ENCODE data around the gene CILP2. TPM values are rescaled to one million over a fixed set of nuclear protein-coding genes. Genes with fewer than 3 reads are reported as not detected.

The CILP2 gene
- total and polyA plus RNA-seq, 2 of the 4 experiments (the other 2 are of a cell fraction), result 0.18 to 0.87 TPM

GRCh38 chr19:19520989-19521388, 17.1 kb upstream of the CILP2 start:
- CTCF ChIA-PET, result no interaction called here
- H3K36me3 ChIP-seq (ENCODE audit: control insufficient read depth, insufficient read depth, low read length), result peaks cover 18% of the 10 kb centered on the region
- no peak for ATAC-seq (ENCODE audit: low read depth)
- H3K4me1 ChIP-seq (ENCODE audit: control insufficient read depth, insufficient read depth, low read length), result peaks cover 2% of the 10 kb centered on the region; the same call in 1 of the 2 replicates
- no peak overlapping the region for H2AK9ac ChIP-seq (replicated peaks; ENCODE audit: low read depth, low read length, poor library complexity)
- no peaks in the 10 kb centered on the region for H3K27me3 ChIP-seq (ENCODE audit: control insufficient read depth, insufficient read depth, low read length)
- no TSS peak for BruUV-seq (replicated peaks)
- intact Hi-C loops (cut with micrococcal nuclease) (no loop called here), in situ Hi-C loops (cut with MboI; ENCODE audit: low sequenced_read_pairs) (no loop called here), dilution Hi-C loops (cut with HindIII; ENCODE audit: low sequenced_read_pairs, unreplicated experiment) (no loop called here)
- POLR2A ChIA-PET (ENCODE audit: unreplicated experiment), result no interaction called here
- no peak overlapping the region for H3K4ac ChIP-seq (ENCODE audit: low read depth, low read length)
- no peak overlapping the region for H3K18ac ChIP-seq (ENCODE audit: low read depth, low read length)
- no peak overlapping the region for H3K4me2 ChIP-seq (ENCODE audit: low read depth, low read length)
- H4K20me1 ChIP-seq (ENCODE audit: insufficient read depth, low read length), result peaks cover 31% of the 10 kb centered on the region
- H3K9ac ChIP-seq (ENCODE audit: low read depth, low read length), result no peak overlapping the region
- H2AFZ ChIP-seq (replicated peaks; ENCODE audit: low read length, poor library complexity), result no peak overlapping the region
- no peak overlapping the region for H2BK120ac ChIP-seq (ENCODE audit: low read depth, low read length)
- H4K5ac ChIP-seq (ENCODE audit: low read depth, low read length), result no peak overlapping the region
- no peak overlapping the region for H2BK15ac ChIP-seq (ENCODE audit: low read depth, low read length)
- no peak for DNase-seq
- no peak overlapping the region for H4K91ac ChIP-seq (ENCODE audit: insufficient read depth, low read depth, low read length)
- no peak overlapping the region for H3K56ac ChIP-seq (ENCODE audit: extremely low read depth, insufficient read depth, low read length)
- H3K23ac ChIP-seq (ENCODE audit: low read depth, low read length), result no peak overlapping the region
- no peak overlapping the region for H3K4me3 ChIP-seq (ENCODE audit: insufficient read depth, low read depth, low read length)
- no peak overlapping the region for H2BK5ac ChIP-seq (ENCODE audit: low read depth, low read length, poor library complexity, severe bottlenecking)
- no peak for TF ChIP-seq MAFK (IDR thresholded peaks at IDR 0.05; ENCODE audit: low read depth, low read length)
- no peak for TF ChIP-seq FOS (IDR thresholded peaks at IDR 0.05; ENCODE audit: low read depth, low read length)
- TF ChIP-seq CTCF (conservative IDR thresholded peaks at IDR 0.05; ENCODE audit: low read depth, low read length), result no peak
- TF ChIP-seq CEBPB (IDR thresholded peaks at IDR 0.05; ENCODE audit: low read depth, low read length), result no peak
- no peak for TF ChIP-seq RFX5 (IDR thresholded peaks at IDR 0.05; ENCODE audit: low read depth, low read length)
- no peak for TF ChIP-seq ELK1 (IDR thresholded peaks at IDR 0.05; ENCODE audit: borderline replicate concordance, low read depth, low read length)
- TF ChIP-seq RCOR1 (IDR thresholded peaks at IDR 0.05; ENCODE audit: insufficient replicate concordance, low read length), result no peak
- TF ChIP-seq USF2 (IDR thresholded peaks at IDR 0.05; ENCODE audit: low read depth, low read length), result no peak
- TF ChIP-seq NFE2L2 (IDR thresholded peaks at IDR 0.05; ENCODE audit: low read depth, low read length), result no peak
- TF ChIP-seq MXI1 (IDR thresholded peaks at IDR 0.05; ENCODE audit: borderline replicate concordance, low read depth, low read length), result no peak
- no peak for TF ChIP-seq CHD1 (IDR thresholded peaks at IDR 0.05; ENCODE audit: low read depth, low read length)
- no peak for TF ChIP-seq MAZ (IDR thresholded peaks at IDR 0.05; ENCODE audit: borderline replicate concordance, low read depth, low read length)
- TF ChIP-seq SMC3 (IDR thresholded peaks at IDR 0.05; ENCODE audit: low read depth, low read length), result no peak
- TF ChIP-seq POLR2A (IDR thresholded peaks at IDR 0.05; ENCODE audit: low read depth, low read length), result no peak
- TF ChIP-seq RAD21 (IDR thresholded peaks at IDR 0.05; ENCODE audit: low read length), result no peak
- TF ChIP-seq BHLHE40 (IDR thresholded peaks at IDR 0.05; ENCODE audit: low read depth, low read length), result no peak
- WGBS, 2 experiments (ENCODE audit: extremely low coverage in 2 of 2, insufficient read length in 1 of 2), result no CpG with 5 or more reads among the region's 6 CpGs
- no peak overlapping the region for H2BK20ac ChIP-seq (ENCODE audit: low read depth, low read length)
- H3K79me1 ChIP-seq (ENCODE audit: low read depth in 1 of 2, low read length in 2 of 2), result peaks cover 33 to 80% of the 10 kb centered on the region in 2 experiments
- no peaks in the 10 kb centered on the region for H3K9me1 ChIP-seq (ENCODE audit: insufficient read depth, low read length)
- no peaks in the 10 kb centered on the region for H3K9me3 ChIP-seq (ENCODE audit: control insufficient read depth, insufficient read depth, low read length)
- H3K27ac ChIP-seq (ENCODE audit: insufficient read depth, low read length), result no peak overlapping the region
- no peak overlapping the region for H4K8ac ChIP-seq (ENCODE audit: low read depth in 2 of 2, low read length in 2 of 2)
- H2AK5ac ChIP-seq (ENCODE audit: low read depth, low read length), result no peak overlapping the region
- no peak overlapping the region for H3K14ac ChIP-seq (replicated peaks; ENCODE audit: low read depth, low read length)

All from IMR-90 (cell line).